SK-N-MC (cell line): ENCODE results near the gene DERL3.

Experiments used
- DNase-seq: peaks from one replicate; pipeline ENCODE4 v3.0.0-alpha.2; 2011; ENCODE audit warnings: low read depth, low spot score
- H3K27ac ChIP-seq: fragments of 200-600 bp; sonication (generic); 2 replicates; pipeline ENCODE4 v1.5.1; 2016; ENCODE audit warnings: mixed run types
- H3K36me3 ChIP-seq: fragments of 200-600 bp; sonication (generic); 2 replicates; pipeline ENCODE4 v1.6.1; 2017; ENCODE audit warnings: antibody characterized with exemption, low read length, mixed read lengths; ENCODE audit not compliant: insufficient read depth
- H3K4me3 ChIP-seq: fragments of 200-600 bp; sonication (generic); 2 replicates; pipeline ENCODE4 v1.5.1; 2016
- H3K9ac ChIP-seq: fragments of 200-600 bp; sonication (generic); 2 replicates; pipeline ENCODE4 v1.8.0; 2017; ENCODE audit warnings: mixed run types, mixed read lengths; ENCODE audit not compliant: insufficient read length
- H3K9me3 ChIP-seq: fragments of 200-600 bp; sonication (generic); 2 replicates; pipeline ENCODE4 v1.6.1; 2017; ENCODE audit warnings: low read depth, mild to moderate bottlenecking, antibody characterized with exemption, low read length, moderate library complexity, mixed read lengths
- EZH2 ChIP-seq: fragments of 200-600 bp; sonication (generic); IDR thresholded peaks from one replicate; pipeline ENCODE4 v1.6.1; 2017; ENCODE audit warnings: antibody characterized with exemption
- FOXP2 ChIP-seq: optimal IDR thresholded peaks from 2 replicates; pipeline ENCODE3; 2011; ENCODE audit warnings: mild to moderate bottlenecking, moderate library complexity; ENCODE audit not compliant: insufficient read depth; ENCODE audit errors: extremely low read length, control extremely low read depth
- POLR2AphosphoS5 ChIP-seq: IDR thresholded peaks from 2 replicates; pipeline ENCODE4 v1.6.1; 2012; ENCODE audit warnings: mild to moderate bottlenecking, low read depth, low read length, borderline replicate concordance

The DERL3 gene

GRCh38 chr22:23841736-23842445 is 3.1 kb upstream of the DERL3 start:
- no peak overlapping the region for H3K4me3 ChIP-seq
- no peaks in the 10 kb centered on the region for H3K9me3 ChIP-seq
- H3K9ac ChIP-seq: no peak overlapping the region
- TF ChIP-seq EZH2 (no peak), FOXP2 (no peak), POLR2AphosphoS5 (no peak)
- no peak overlapping the region for H3K27ac ChIP-seq
- no peaks in the 10 kb centered on the region for H3K36me3 ChIP-seq
- no peak for DNase-seq

- Histone ChIP-seq H3K36me3 (peaks cover under 1% of the 10 kb centered on the region; the same call in 1 of the 2 replicates), H3K9me3 (no peaks in the 10 kb centered on the region), H3K4me3 (no peak overlapping the region), H3K27ac (no peak overlapping the region), H3K9ac (no peak overlapping the region)
- TF ChIP-seq POLR2AphosphoS5 (no peak), FOXP2 (no peak), EZH2 (no peak)
- DNase-seq: no peak
Observed at GRCh38 chr22:23841292-23841691, 2.5 kb upstream of the DERL3 start.

GRCh38 chr22:23840026-23840425 is 1.2 kb upstream of the DERL3 start:
- Histone ChIP-seq H3K27ac (no peak overlapping the region), H3K9ac (no peak overlapping the region), H3K4me3 (no peak overlapping the region)

GRCh38 chr22:23837911-23838680 is 710 bp downstream of the DERL3 start:
- H3K9ac ChIP-seq: no peak overlapping the region

More at GRCh38 chr22:23840026-23840425, 1.2 kb upstream of the DERL3 start:
- H3K36me3 ChIP-seq: peaks cover 13% of the 10 kb centered on the region; the same call in 1 of the 2 replicates
- DNase-seq: no peak
- no peaks in the 10 kb centered on the region for H3K9me3 ChIP-seq
- TF ChIP-seq POLR2AphosphoS5 (no peak), EZH2 (no peak), FOXP2 (no peak)

GRCh38 chr22:23837496-23837859 is 1.3 kb downstream of the DERL3 start:
- DNase-seq: no peak
- H3K9me3 ChIP-seq: no peaks in the 10 kb centered on the region
- TF ChIP-seq POLR2AphosphoS5 (no peak), FOXP2 (no peak), EZH2 (no peak)
- no peak overlapping the region for H3K9ac ChIP-seq
- H3K27ac ChIP-seq: no peak overlapping the region
- H3K4me3 ChIP-seq: no peak overlapping the region
- H3K36me3 ChIP-seq: peaks cover 30% of the 10 kb centered on the region; the same call in 1 of the 2 replicates

More at GRCh38 chr22:23837911-23838680, 710 bp downstream of the DERL3 start:
- Histone ChIP-seq H3K9me3 (no peaks in the 10 kb centered on the region), H3K36me3 (peaks cover 25% of the 10 kb centered on the region; the same call in 1 of the 2 replicates), H3K4me3 (no peak overlapping the region), H3K27ac (no peak overlapping the region)
- DNase-seq: no peak
- 0 out of 2 replicates have a peak, but pooled peaks have one; percentile 13 for TF ChIP-seq POLR2AphosphoS5
- no peak for TF ChIP-seq FOXP2

GRCh38 chr22:23836692-23837495 is 1.9 kb downstream of the DERL3 start:
- no peak for TF ChIP-seq FOXP2
- no peak for TF ChIP-seq EZH2
- no peak for TF ChIP-seq POLR2AphosphoS5
- Histone ChIP-seq H3K9ac (no peak overlapping the region), H3K4me3 (no peak overlapping the region), H3K36me3 (peaks cover 35% of the 10 kb centered on the region), H3K9me3 (no peaks in the 10 kb centered on the region), H3K27ac (no peak overlapping the region)
- no peak for DNase-seq

- no peak overlapping the region for H3K4me3 ChIP-seq
- H3K27ac ChIP-seq: no peak overlapping the region
- TF ChIP-seq POLR2AphosphoS5 (no peak), FOXP2 (no peak), EZH2 (no peak)
- H3K36me3 ChIP-seq: peaks cover 41% of the 10 kb centered on the region
- no peak overlapping the region for H3K9ac ChIP-seq
- DNase-seq: no peak
- no peaks in the 10 kb centered on the region for H3K9me3 ChIP-seq
Observed at GRCh38 chr22:23836281-23836680, 2.5 kb downstream of the DERL3 start.

- DNase-seq: no peak
- H3K9ac ChIP-seq: no peak overlapping the region
- TF ChIP-seq EZH2 (no peak), POLR2AphosphoS5 (no peak), FOXP2 (no peak)
- H3K4me3 ChIP-seq: no peak overlapping the region
- no peaks in the 10 kb centered on the region for H3K9me3 ChIP-seq
- no peak overlapping the region for H3K27ac ChIP-seq
- H3K36me3 ChIP-seq: peaks cover 48% of the 10 kb centered on the region
Observed at GRCh38 chr22:23835484-23836144, 3.2 kb downstream of the DERL3 start.
